GM23338 (cell line): Measurements from ENCODE around the gene KLHL5. TPM values are rescaled to one million over a fixed set of nuclear protein-coding genes. Genes with fewer than 3 reads are reported as not detected.

Experiments
- ATAC-seq: fragments of 200-7000 bp; cut with Tn5 transposase; 3 replicates; pipeline ENCODE4 v1.9.1; 2020
- DNase-seq: peaks from one replicate; pipeline ENCODE4 v3.0.0-alpha.2; 2015; ENCODE audit warnings: low spot score
- H2AFZ ChIP-seq: fragments of 200-600 bp; sonication (generic); 2 replicates; pipeline ENCODE4 v1.8.0; 2016; ENCODE audit warnings: antibody characterized with exemption, mild to moderate bottlenecking, moderate library complexity
- H3F3A ChIP-seq: fragments of 200-600 bp; sonication (generic); replicated peaks from 2 replicates; pipeline ENCODE4 v1.8.0; 2017; ENCODE audit warnings: antibody characterized with exemption, mixed run types, low read depth
- H3K27ac ChIP-seq: fragments of 200-600 bp; sonication (generic); 2 replicates; pipeline ENCODE4 v1.6.1; 2016; ENCODE audit warnings: low read depth
- H3K27me3 ChIP-seq: fragments of 200-600 bp; sonication (generic); 2 replicates; pipeline ENCODE4 v1.8.0; 2016; ENCODE audit warnings: mild to moderate bottlenecking, mixed run types, moderate library complexity; ENCODE audit not compliant: insufficient read depth
- H3K36me3 ChIP-seq: fragments of 200-600 bp; sonication (generic); 2 replicates; pipeline ENCODE4 v1.8.0; 2016; ENCODE audit warnings: mild to moderate bottlenecking; ENCODE audit not compliant: insufficient read depth
- H3K4me1 ChIP-seq: fragments of 200-600 bp; sonication (generic); 2 replicates; pipeline ENCODE4 v1.8.0; 2016; ENCODE audit warnings: mild to moderate bottlenecking, moderate library complexity; ENCODE audit not compliant: insufficient read depth
- H3K4me2 ChIP-seq: fragments of 200-600 bp; sonication (generic); 2 replicates; pipeline ENCODE4 v1.7.1; 2017; ENCODE audit warnings: mixed run types
- H3K4me3 ChIP-seq: fragments of 200-600 bp; sonication (generic); 2 replicates; pipeline ENCODE4 v1.6.1; 2016; ENCODE audit warnings: mixed run types
- H3K79me2 ChIP-seq: fragments of 200-600 bp; sonication (generic); replicated peaks from 2 replicates; pipeline ENCODE4 v1.8.0; 2017; ENCODE audit warnings: mild to moderate bottlenecking; ENCODE audit not compliant: insufficient read depth
- H3K9me2 ChIP-seq: fragments of 200-600 bp; sonication (generic); 2 replicates; pipeline ENCODE4 v1.8.0; 2017; ENCODE audit not compliant: insufficient read depth
- H4K20me1 ChIP-seq: fragments of 200-600 bp; sonication (generic); replicated peaks from 2 replicates; pipeline ENCODE4 v1.8.0; 2017; ENCODE audit warnings: mild to moderate bottlenecking; ENCODE audit not compliant: insufficient read depth
- H3K27ac Mint-ChIP-seq: 2 replicates; pipeline ENCODE4 v1.8.0; 2020; ENCODE audit warnings: inconsistent platforms, mild to moderate bottlenecking, moderate library complexity, mixed read lengths
- H3K27me3 Mint-ChIP-seq: 3 replicates; pipeline ENCODE4 v1.8.0; 2022; ENCODE audit warnings: low read depth, mild to moderate bottlenecking, moderate library complexity, mixed read lengths, inconsistent platforms; ENCODE audit not compliant: insufficient read depth, poor library complexity
- H3K36me3 Mint-ChIP-seq: 3 replicates; pipeline ENCODE4 v1.8.0; 2021; ENCODE audit warnings: low read depth, mild to moderate bottlenecking, inconsistent platforms, moderate library complexity, mixed read lengths
- H3K4me1 Mint-ChIP-seq: 3 replicates; pipeline ENCODE4 v1.8.0; 2020; ENCODE audit warnings: mild to moderate bottlenecking, inconsistent platforms, mixed read lengths
- H3K4me3 Mint-ChIP-seq: 3 replicates; pipeline ENCODE4 v1.8.0; 2021; ENCODE audit warnings: moderate library complexity, mild to moderate bottlenecking, inconsistent platforms, mixed read lengths
- H3K9me3 Mint-ChIP-seq: 3 replicates; pipeline ENCODE4 v1.8.0; 2020; ENCODE audit warnings: moderate library complexity, mild to moderate bottlenecking, inconsistent platforms, mixed read lengths
- CREB1 ChIP-seq: fragments of 250-450 bp; sonication (Bioruptor Pico); IDR thresholded peaks from 2 replicates; pipeline ENCODE4 v1.5.0; 2020; ENCODE audit warnings: low read depth, mild to moderate bottlenecking, moderate library complexity
- EZH2 ChIP-seq: fragments of 200-600 bp; sonication (generic); IDR thresholded peaks from one replicate; pipeline ENCODE4 v1.8.0; 2017; ENCODE audit warnings: antibody characterized with exemption, mild to moderate bottlenecking, low read depth; ENCODE audit not compliant: unreplicated experiment
- EZH2phosphoT487 ChIP-seq: fragments of 200-600 bp; sonication (generic); IDR thresholded peaks from one replicate; pipeline ENCODE4 v1.8.1; 2018; ENCODE audit warnings: antibody characterized with exemption; ENCODE audit not compliant: unreplicated experiment
- JUNB ChIP-seq: IDR thresholded peaks from one replicate; pipeline ENCODE4 v1.6.1; 2016; ENCODE audit warnings: antibody characterized with exemption; ENCODE audit not compliant: unreplicated experiment
- NANOG ChIP-seq: IDR thresholded peaks from 2 replicates; pipeline ENCODE4 v1.6.1; 2016; ENCODE audit warnings: antibody characterized with exemption, borderline replicate concordance
- POLR2AphosphoS5 ChIP-seq: IDR thresholded peaks from 2 replicates; pipeline ENCODE4 v1.6.1; 2016; ENCODE audit warnings: antibody characterized with exemption, low read depth
- ZNF114 ChIP-seq: fragments of 250-450 bp; sonication (Bioruptor Pico); IDR thresholded peaks from 2 replicates; pipeline ENCODE4 v1.5.0; 2020; ENCODE audit warnings: mild to moderate bottlenecking, moderate library complexity
- polyA plus RNA-seq: library from polyadenylated mRNA; unstranded; fragments of >200 nt; fragmentation: Nextera tagmentation; extraction: Ambion mirVana; gene quantifications from 2 replicates; pipeline ENCODE4 v1.2.1, GENCODE V29; 2016
- total RNA-seq: library from RNA; depleted of rRNA; stranded (reverse); fragments of >200 nt; shearing (Covaris generic); gene quantifications from 2 replicates; pipeline ENCODE4 v1.2.3, GENCODE V29; 2014
- TF ChIP-seq, protein P1 (sequence below): IDR thresholded peaks from one replicate; pipeline ENCODE4 v1.6.1; 2018; ENCODE audit warnings: antibody characterized with exemption; ENCODE audit not compliant: unreplicated experiment
- TF ChIP-seq, protein P2 (sequence below): IDR thresholded peaks from 2 replicates; pipeline ENCODE4 v1.6.1; 2016; ENCODE audit warnings: antibody characterized with exemption
- TF ChIP-seq, protein P3 (sequence below): fragments of 250-450 bp; sonication (Bioruptor Pico); IDR thresholded peaks from 2 replicates; pipeline ENCODE4 v1.5.0; 2020; ENCODE audit warnings: mild to moderate bottlenecking, moderate library complexity

KLHL5 gene
- total and polyA plus RNA-seq, 2 experiments from 2014 or later: 9.4 to 24.5 TPM

DNA sequence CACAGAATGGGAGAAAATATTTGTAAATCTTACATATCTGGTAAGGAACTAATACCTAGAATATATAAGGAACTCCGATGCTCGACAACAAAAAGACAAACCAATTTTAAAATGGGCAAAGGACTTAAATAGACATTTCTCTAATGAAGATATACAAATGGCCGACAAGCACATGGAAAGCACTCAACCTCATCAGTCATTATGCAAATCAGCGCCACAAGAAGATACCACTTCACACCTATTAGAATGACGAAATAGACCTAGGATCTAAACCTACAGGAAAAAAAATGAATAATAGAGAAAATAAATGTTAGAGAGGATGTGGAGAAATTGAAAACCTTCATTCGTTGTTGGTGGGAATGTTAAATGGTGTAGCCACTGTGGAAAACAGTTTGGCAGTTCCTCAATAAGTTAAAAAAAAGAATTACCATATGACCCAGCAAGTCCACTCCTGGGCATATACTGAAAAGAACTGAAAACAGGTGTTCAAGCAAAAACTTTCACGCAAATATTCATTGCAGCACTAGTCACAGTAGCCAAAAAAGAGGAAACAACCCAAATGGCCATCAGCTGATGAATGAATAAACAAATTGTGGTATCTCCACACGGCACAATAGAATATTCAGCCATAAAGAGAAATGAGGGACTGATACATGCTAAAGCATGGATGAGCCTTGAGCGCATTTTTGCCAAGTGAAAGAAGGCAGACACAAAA, 63.0 kb downstream of the KLHL5 start:
- Histone ChIP-seq H3K36me3 (no peaks in the 10 kb centered on the region), H3K4me1 (no peaks in the 10 kb centered on the region), H3K79me2 (no peaks in the 10 kb centered on the region), H3K27me3 (no peaks in the 10 kb centered on the region), H3F3A (no peaks in the 10 kb centered on the region), H2AFZ (no peak overlapping the region), H4K20me1 (no peaks in the 10 kb centered on the region), H3K27ac (no peak overlapping the region), H3K9me2 (no peaks in the 10 kb centered on the region), H3K4me2 (no peak overlapping the region), H3K4me3 (no peak overlapping the region)
- H3K36me3 Mint-ChIP-seq: peaks cover 16% of the 10 kb centered on the region
- H3K9me3 Mint-ChIP-seq: peaks cover 14% of the 10 kb centered on the region
- H3K27me3 Mint-ChIP-seq: peaks cover 3% of the 10 kb centered on the region
- no peak overlapping the region for H3K27ac Mint-ChIP-seq
- H3K4me1 Mint-ChIP-seq: no peaks in the 10 kb centered on the region
- ATAC-seq (no peak), DNase-seq (no peak)
- no peak for TF ChIP-seq CREB1 (CRISPR knock-in tag)
- TF ChIP-seq POLR2AphosphoS5: no peak
- TF ChIP-seq, protein P1, sequence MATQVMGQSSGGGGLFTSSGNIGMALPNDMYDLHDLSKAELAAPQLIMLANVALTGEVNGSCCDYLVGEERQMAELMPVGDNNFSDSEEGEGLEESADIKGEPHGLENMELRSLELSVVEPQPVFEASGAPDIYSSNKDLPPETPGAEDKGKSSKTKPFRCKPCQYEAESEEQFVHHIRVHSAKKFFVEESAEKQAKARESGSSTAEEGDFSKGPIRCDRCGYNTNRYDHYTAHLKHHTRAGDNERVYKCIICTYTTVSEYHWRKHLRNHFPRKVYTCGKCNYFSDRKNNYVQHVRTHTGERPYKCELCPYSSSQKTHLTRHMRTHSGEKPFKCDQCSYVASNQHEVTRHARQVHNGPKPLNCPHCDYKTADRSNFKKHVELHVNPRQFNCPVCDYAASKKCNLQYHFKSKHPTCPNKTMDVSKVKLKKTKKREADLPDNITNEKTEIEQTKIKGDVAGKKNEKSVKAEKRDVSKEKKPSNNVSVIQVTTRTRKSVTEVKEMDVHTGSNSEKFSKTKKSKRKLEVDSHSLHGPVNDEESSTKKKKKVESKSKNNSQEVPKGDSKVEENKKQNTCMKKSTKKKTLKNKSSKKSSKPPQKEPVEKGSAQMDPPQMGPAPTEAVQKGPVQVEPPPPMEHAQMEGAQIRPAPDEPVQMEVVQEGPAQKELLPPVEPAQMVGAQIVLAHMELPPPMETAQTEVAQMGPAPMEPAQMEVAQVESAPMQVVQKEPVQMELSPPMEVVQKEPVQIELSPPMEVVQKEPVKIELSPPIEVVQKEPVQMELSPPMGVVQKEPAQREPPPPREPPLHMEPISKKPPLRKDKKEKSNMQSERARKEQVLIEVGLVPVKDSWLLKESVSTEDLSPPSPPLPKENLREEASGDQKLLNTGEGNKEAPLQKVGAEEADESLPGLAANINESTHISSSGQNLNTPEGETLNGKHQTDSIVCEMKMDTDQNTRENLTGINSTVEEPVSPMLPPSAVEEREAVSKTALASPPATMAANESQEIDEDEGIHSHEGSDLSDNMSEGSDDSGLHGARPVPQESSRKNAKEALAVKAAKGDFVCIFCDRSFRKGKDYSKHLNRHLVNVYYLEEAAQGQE: no peak
- TF ChIP-seq, protein P2, sequence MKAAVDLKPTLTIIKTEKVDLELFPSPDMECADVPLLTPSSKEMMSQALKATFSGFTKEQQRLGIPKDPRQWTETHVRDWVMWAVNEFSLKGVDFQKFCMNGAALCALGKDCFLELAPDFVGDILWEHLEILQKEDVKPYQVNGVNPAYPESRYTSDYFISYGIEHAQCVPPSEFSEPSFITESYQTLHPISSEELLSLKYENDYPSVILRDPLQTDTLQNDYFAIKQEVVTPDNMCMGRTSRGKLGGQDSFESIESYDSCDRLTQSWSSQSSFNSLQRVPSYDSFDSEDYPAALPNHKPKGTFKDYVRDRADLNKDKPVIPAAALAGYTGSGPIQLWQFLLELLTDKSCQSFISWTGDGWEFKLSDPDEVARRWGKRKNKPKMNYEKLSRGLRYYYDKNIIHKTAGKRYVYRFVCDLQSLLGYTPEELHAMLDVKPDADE: no peak
- no peak for TF ChIP-seq EZH2
- TF ChIP-seq NANOG: no peak
- TF ChIP-seq, protein P3, sequence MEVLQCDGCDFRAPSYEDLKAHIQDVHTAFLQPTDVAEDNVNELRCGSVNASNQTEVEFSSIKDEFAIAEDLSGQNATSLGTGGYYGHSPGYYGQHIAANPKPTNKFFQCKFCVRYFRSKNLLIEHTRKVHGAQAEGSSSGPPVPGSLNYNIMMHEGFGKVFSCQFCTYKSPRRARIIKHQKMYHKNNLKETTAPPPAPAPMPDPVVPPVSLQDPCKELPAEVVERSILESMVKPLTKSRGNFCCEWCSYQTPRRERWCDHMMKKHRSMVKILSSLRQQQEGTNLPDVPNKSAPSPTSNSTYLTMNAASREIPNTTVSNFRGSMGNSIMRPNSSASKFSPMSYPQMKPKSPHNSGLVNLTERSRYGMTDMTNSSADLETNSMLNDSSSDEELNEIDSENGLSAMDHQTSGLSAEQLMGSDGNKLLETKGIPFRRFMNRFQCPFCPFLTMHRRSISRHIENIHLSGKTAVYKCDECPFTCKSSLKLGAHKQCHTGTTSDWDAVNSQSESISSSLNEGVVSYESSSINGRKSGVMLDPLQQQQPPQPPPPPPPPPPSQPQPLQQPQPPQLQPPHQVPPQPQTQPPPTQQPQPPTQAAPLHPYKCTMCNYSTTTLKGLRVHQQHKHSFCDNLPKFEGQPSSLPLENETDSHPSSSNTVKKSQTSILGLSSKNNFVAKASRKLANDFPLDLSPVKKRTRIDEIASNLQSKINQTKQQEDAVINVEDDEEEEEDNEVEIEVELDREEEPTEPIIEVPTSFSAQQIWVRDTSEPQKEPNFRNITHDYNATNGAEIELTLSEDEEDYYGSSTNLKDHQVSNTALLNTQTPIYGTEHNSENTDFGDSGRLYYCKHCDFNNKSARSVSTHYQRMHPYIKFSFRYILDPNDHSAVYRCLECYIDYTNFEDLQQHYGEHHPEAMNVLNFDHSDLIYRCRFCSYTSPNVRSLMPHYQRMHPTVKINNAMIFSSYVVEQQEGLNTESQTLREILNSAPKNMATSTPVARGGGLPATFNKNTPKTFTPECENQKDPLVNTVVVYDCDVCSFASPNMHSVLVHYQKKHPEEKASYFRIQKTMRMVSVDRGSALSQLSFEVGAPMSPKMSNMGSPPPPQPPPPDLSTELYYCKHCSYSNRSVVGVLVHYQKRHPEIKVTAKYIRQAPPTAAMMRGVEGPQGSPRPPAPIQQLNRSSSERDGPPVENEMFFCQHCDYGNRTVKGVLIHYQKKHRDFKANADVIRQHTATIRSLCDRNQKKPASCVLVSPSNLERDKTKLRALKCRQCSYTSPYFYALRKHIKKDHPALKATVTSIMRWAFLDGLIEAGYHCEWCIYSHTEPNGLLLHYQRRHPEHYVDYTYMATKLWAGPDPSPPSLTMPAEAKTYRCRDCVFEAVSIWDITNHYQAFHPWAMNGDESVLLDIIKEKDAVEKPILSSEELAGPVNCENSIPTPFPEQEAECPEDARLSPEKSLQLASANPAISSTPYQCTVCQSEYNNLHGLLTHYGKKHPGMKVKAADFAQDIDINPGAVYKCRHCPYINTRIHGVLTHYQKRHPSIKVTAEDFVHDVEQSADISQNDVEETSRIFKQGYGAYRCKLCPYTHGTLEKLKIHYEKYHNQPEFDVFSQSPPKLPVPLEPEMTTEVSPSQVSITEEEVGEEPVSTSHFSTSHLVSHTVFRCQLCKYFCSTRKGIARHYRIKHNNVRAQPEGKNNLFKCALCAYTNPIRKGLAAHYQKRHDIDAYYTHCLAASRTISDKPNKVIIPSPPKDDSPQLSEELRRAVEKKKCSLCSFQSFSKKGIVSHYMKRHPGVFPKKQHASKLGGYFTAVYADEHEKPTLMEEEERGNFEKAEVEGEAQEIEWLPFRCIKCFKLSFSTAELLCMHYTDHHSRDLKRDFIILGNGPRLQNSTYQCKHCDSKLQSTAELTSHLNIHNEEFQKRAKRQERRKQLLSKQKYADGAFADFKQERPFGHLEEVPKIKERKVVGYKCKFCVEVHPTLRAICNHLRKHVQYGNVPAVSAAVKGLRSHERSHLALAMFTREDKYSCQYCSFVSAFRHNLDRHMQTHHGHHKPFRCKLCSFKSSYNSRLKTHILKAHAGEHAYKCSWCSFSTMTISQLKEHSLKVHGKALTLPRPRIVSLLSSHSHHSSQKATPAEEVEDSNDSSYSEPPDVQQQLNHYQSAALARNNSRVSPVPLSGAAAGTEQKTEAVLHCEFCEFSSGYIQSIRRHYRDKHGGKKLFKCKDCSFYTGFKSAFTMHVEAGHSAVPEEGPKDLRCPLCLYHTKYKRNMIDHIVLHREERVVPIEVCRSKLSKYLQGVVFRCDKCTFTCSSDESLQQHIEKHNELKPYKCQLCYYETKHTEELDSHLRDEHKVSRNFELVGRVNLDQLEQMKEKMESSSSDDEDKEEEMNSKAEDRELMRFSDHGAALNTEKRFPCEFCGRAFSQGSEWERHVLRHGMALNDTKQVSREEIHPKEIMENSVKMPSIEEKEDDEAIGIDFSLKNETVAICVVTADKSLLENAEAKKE: no peak
- TF ChIP-seq EZH2phosphoT487: no peak
- TF ChIP-seq ZNF114: no peak
- no peak for TF ChIP-seq JUNB
- H3K4me3 Mint-ChIP-seq: no peak overlapping the region
